ENCODE data around the gene PNCK. TPM values are rescaled to one million over a fixed set of nuclear protein-coding genes. Genes with fewer than 3 reads are reported as not detected.
A peak's percentile ranks its signal among the peaks of the same experiment; 100 is the strongest.

Gene PNCK
- total RNA-seq, 1 donor from 2014 or later = not detected

DNA sequence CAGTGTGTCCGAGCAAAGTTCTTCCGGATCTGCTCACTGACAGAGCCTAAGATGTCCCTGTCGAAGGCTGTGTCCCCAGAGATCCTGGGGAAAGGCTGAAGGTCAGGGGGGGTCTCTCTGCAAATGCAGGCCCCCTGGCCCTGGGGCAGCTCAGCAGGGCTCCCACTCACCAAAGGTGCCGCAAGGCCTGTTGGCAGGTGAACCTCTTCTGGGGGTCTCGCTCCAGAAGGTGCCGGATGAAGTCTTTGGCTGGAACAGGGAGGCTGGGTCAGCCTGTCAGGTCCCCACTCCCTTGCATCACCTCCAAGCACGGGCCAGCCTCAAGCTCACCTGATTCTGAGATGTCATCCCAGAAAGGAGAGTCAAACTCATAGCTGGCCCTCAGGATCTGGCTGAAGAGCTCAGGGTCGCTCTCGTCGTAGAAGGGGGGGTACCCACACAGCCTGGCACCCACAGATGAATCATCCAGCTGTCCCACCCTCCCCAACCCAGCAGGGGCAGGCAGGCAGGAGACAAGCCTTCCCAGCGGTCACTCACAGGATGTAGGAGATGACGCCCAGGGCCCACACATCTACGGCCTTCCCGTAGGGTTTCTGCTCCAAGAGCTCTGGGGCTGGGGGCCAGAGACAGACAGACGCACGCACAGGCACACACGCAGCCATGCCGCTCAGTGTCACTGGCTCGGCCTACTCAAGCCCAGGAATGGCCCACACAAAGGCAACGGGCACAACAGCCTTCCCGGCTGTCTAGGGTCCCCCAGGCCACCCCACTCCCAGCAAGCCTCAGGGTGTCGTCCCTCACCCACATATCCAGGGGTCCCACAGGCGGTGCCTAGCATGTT, 2.6 kb downstream of the PNCK start:
- DNase-seq (ENCODE audit: low spot score) = no peak
- intact Hi-C loops (cut with micrococcal nuclease) = no loop called here
- no peaks in the 10 kb centered on the region for H3K9me3 Mint-ChIP-seq
- no peak overlapping the region for H3K4me3 Mint-ChIP-seq
- peaks cover 7% of the 10 kb centered on the region for H3K4me1 Mint-ChIP-seq (ENCODE audit: low read depth)
- no peaks in the 10 kb centered on the region for H3K36me3 Mint-ChIP-seq (ENCODE audit: low read depth)
- no peak overlapping the region for H3K27ac Mint-ChIP-seq
- H3K27me3 Mint-ChIP-seq (ENCODE audit: insufficient read depth) = peaks cover 14% of the 10 kb centered on the region

DNA sequence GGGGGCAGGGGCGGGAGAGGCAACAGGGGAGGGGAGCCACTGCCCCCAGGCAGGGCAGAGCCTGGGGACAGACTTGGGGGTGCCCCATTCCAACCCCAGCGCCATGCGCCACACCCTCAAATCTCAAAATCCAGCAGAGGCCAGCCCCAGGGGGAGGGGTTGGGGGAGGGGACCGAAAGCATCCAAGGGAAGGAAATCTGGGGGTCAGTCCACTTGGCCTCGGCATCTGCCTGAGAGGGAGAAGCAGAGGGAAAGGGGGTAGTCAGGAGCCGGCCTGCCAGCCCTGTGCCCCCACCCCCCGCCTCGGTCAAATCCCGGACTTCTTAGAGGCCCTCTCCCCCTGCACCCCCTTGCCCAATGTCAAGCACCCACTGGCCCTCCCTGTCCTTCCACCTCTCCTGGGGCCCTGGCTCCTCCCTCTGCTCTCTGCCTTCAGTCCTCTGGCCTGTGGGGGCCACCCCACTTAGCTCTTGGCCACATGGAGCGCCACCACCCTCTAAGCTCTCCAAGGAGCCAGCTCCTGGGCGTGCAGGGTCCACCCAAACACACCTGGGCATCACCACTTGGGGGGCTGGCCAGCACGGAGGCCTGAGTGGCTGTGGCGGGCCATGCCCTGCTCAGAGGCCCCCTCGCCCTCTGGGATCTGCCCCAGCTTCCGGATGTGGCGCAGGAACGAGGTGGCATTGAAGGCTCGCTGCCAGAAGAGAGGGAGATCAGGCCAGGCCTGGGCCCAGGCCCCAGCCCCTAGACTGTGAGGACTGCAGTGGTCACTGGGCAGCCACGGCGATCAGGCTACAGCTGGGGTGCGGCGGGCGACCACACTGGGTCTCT, 3.5 kb downstream of the PNCK start:
- peaks cover 7% of the 10 kb centered on the region for H3K4me1 Mint-ChIP-seq (ENCODE audit: low read depth)
- H3K9me3 Mint-ChIP-seq = no peaks in the 10 kb centered on the region
- DNase-seq (ENCODE audit: low spot score) = no peak
- H3K27me3 Mint-ChIP-seq (ENCODE audit: insufficient read depth) = peaks cover 16% of the 10 kb centered on the region
- H3K27ac Mint-ChIP-seq = no peak overlapping the region
- no peak overlapping the region for H3K4me3 Mint-ChIP-seq
- intact Hi-C loops (cut with micrococcal nuclease) = loop anchor here (2.0 kb wide), 4 partner anchors 59 to 729 kb away; no protein-coding TSS in a partner anchor
- no peaks in the 10 kb centered on the region for H3K36me3 Mint-ChIP-seq (ENCODE audit: low read depth)

DNA sequence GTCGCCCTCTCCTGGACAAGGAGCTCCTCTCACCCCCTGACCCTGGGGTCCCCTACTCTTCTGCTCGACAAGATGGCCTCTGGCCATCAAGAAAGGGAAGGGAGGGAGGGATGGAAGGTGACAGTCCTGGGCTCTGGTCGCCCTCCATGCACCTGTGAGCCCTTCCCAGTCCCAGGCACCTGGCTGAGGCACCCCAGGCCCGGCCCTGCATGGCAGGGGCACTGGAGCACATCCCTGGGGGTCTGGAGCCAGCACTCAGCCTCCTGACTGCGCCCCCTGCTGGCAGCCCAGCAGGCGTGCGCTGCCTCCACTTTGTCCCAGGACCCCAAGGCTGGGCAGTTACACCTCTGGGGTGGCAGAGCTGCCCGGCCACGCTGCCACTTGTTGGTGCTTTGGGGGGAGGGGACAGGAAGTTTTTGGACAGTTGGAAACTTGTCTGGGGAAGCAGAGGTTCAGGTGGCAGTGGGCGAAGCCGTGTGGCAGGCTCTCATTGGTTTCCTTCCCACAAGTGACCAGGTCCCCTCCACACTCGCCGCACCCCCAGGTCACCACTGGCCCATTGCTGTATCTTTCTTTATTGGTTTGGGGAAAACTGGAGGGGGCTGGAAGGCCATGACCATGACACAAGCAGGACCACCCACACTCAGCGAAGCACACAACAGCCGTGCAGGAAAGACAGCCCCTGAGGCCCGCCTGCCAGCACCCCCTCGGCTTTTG, 4.3 kb downstream of the PNCK start:
- Mint-ChIP-seq H3K36me3 (ENCODE audit: low read depth) (no peaks in the 10 kb centered on the region), H3K4me3 (no peak overlapping the region), H3K4me1 (ENCODE audit: low read depth) (peaks cover 7% of the 10 kb centered on the region), H3K27me3 (ENCODE audit: insufficient read depth) (peaks cover 11% of the 10 kb centered on the region), H3K27ac (no peak overlapping the region), H3K9me3 (no peaks in the 10 kb centered on the region)
- no peak for DNase-seq (ENCODE audit: low spot score)
- intact Hi-C loops (cut with micrococcal nuclease) = loop anchor here (2.0 kb wide), 4 partner anchors 59 to 729 kb away; no protein-coding TSS in a partner anchor

DNA sequence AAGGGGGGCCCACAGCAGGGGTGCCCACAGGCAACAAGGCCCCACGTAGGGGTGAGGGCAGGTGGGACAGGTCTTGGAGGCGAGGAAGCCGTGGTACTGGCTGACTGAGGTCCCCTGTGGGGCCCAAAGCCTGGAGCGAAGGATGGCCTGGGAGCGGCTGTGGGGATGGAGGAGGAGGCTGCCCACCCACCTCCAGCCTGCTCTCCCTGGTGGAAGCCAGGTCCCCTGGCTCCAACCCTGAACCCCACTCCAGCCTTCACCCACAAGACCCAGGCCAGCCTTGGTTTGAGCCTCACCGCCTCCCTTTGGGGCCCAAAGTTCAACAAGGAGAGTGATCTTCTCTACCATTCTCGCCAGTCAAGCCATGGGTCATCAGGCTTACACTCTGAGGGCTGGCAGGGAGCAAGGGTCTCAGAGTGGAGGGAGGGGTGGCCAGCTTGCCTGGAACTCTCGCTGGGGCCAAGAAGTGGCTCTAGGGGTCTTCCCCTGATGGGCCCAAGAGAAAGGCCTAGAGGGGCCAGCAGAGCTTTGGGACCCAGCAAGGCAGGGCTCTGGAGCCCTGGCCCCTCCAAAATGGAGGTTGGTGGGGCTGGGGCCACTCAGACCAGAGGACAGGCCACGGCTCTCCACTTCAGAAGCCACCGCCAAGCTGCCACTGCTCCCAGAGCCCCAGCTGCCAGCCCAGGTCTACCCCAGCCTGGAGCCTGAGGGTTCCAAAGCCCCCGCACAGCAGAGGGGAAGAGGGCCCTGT, 5.0 kb downstream of the PNCK start:
- no peak for DNase-seq (ENCODE audit: low spot score)
- peaks cover 8% of the 10 kb centered on the region for H3K27me3 Mint-ChIP-seq (ENCODE audit: insufficient read depth)
- H3K9me3 Mint-ChIP-seq = no peaks in the 10 kb centered on the region
- no peak overlapping the region for H3K4me3 Mint-ChIP-seq
- peaks cover 7% of the 10 kb centered on the region for H3K4me1 Mint-ChIP-seq (ENCODE audit: low read depth)
- no peak overlapping the region for H3K27ac Mint-ChIP-seq
- intact Hi-C loops (cut with micrococcal nuclease) = loop anchor here (1.0 to 2.0 kb wide), 6 partner anchors 58 to 728 kb away; no protein-coding TSS in a partner anchor
- H3K36me3 Mint-ChIP-seq (ENCODE audit: low read depth) = no peaks in the 10 kb centered on the region

DNA sequence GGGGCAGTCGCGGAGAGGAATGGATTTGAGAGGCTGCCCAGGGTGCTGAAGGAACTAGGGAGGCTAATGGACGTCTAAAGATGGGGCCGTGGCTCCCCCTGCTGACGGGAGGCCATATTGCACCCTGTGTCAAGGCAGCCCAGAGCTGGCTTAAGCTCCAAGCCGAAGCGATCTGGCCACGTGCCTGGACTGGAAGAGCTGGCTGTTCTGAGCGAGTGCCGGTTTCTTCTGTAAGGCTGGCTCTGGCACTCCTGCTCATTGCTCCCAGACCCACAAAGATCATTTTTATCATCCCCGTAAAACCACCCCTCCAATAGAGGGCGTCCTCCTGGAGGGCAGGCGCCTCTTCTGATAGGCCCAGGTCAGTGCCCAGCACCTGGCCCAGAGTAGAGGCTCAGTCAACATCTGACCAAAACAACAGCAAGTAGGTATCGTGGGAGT, 5.6 kb downstream of the PNCK start:
- Mint-ChIP-seq H3K4me1 (ENCODE audit: low read depth) (peaks cover 7% of the 10 kb centered on the region), H3K27ac (no peak overlapping the region), H3K36me3 (ENCODE audit: low read depth) (no peaks in the 10 kb centered on the region), H3K27me3 (ENCODE audit: insufficient read depth) (peaks cover 8% of the 10 kb centered on the region), H3K9me3 (no peaks in the 10 kb centered on the region), H3K4me3 (peak overlapping the region; percentile 79)
- DNase-seq (ENCODE audit: low spot score) = peak; percentile 57
- intact Hi-C loops (cut with micrococcal nuclease) = loop anchor here (1.0 to 2.0 kb wide), 6 partner anchors 57 to 727 kb away; no protein-coding TSS in a partner anchor

DNA sequence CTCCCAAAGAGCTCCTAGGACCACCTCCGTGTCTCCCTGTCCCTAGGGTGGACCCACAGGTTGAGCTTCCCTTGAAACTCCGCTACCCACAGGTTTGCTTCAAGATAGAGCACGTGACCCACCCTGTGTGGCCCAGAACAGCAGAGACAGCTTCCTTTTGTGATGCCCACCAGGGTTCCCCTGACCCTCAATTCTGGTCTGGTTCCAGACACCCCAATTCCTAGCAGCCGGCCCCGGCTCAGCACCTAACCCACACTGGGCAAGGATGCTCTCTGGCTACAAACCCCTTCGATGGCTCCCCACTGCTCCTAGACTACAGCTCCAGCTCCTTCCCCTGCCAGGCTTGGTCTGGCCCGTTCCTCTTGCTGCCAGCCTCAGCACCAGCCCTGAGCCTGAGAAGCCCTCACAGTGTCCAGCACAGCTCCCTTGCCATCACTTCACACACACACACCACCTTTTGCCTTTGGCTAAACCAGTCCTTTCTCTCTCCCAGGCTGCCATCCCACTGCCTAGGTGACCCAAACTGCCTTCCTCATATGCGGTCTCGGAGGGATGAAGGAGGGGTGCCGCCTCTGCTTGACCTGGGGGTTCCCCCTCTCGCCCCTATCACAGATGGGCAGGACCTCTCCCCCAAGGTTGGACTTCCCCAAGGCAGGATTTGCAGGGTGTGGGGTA, 6.2 kb downstream of the PNCK start:
- no peaks in the 10 kb centered on the region for H3K9me3 Mint-ChIP-seq
- no peaks in the 10 kb centered on the region for H3K36me3 Mint-ChIP-seq (ENCODE audit: low read depth)
- no peak overlapping the region for H3K27ac Mint-ChIP-seq
- peaks cover 8% of the 10 kb centered on the region for H3K27me3 Mint-ChIP-seq (ENCODE audit: insufficient read depth)
- DNase-seq (ENCODE audit: low spot score) = no peak
- intact Hi-C loops (cut with micrococcal nuclease) = no loop called here
- H3K4me1 Mint-ChIP-seq (ENCODE audit: low read depth) = peaks cover 7% of the 10 kb centered on the region
- peak overlapping the region; percentile 79 for H3K4me3 Mint-ChIP-seq

DNA sequence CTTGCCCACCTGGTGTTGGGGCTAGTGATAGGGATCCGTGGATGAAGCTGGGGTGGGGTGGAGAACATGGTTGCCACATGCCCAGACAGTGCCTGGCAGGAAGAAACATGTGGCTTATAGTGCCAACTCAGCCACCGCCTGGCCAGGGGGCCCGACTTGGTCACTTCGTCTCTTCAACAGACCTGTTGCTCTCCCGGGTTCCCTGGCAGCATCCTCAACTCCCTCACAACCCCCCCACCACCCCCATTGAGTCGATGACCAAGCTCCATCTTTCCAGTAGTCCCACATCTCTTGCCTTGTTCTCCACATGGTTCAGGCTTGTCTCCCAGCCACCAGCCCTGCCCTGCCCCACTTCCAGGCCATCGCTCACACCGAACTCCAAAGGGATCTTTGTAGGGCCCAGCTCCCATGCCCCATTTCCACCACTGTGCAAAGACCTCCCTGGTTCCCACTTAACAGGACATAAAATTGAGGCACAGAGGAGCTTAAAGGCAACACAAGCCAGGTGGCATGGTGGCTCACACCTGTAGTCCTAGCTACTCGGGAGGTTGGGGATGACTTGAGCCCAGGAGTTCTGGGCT, 7.8 kb downstream of the PNCK start:
- no peak for DNase-seq (ENCODE audit: low spot score)
- no peaks in the 10 kb centered on the region for H3K9me3 Mint-ChIP-seq
- H3K27ac Mint-ChIP-seq = no peak overlapping the region
- peaks cover 7% of the 10 kb centered on the region for H3K4me1 Mint-ChIP-seq (ENCODE audit: low read depth)
- no peaks in the 10 kb centered on the region for H3K36me3 Mint-ChIP-seq (ENCODE audit: low read depth)
- peaks cover 21% of the 10 kb centered on the region for H3K27me3 Mint-ChIP-seq (ENCODE audit: insufficient read depth)
- intact Hi-C loops (cut with micrococcal nuclease) = no loop called here
- H3K4me3 Mint-ChIP-seq = no peak overlapping the region

DNA sequence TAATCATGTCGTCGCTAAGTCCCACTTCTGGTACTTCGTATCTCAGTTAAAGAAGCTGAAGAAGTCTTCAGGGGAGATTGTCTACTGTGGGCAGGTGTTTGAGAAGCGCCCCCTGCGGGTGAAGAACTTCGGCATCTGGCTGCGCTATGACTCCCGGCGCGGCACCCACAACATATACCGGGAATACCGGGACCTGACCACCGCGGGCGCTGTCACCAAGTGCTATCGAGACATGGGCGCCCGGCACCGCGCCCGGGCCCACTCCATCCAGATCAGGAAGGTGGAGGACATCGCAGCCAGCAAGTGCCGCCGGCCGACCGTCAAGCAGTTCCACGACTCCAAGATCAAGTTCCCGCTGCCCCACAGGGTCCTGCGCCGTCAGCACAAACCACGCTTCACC, 11.3 kb downstream of the PNCK start:
- intact Hi-C loops (cut with micrococcal nuclease) = loop anchor here (1.0 kb wide), 2 partner anchors 123 to 703 kb away; no protein-coding TSS in a partner anchor
- Mint-ChIP-seq H3K27me3 (ENCODE audit: insufficient read depth) (peaks cover 21% of the 10 kb centered on the region), H3K27ac (no peak overlapping the region), H3K36me3 (ENCODE audit: low read depth) (no peaks in the 10 kb centered on the region), H3K4me3 (peak overlapping the region; percentile 37), H3K4me1 (ENCODE audit: low read depth) (no peaks in the 10 kb centered on the region), H3K9me3 (no peaks in the 10 kb centered on the region)
- DNase-seq (ENCODE audit: low spot score) = peak; percentile 11

DNA sequence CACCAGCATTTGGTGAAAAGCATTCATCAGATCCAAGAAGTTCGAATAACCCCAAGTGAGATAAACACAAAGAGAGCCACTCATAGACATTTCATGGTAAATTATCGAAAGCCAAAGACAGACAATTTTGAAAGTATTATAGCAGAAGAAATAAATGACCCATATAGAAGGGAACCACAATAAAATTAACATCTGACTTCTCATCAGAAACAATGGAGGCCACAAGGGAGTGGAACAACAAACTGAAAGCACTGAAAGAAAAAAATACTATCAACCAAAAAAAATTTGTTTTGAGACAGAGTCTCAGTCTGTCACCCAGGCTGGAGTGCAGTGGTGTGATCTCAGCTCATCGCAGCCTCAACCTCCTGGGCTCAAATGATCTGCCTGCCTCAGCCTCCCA, 14.3 kb downstream of the PNCK start:
- no peaks in the 10 kb centered on the region for H3K9me3 Mint-ChIP-seq
- peaks cover 20% of the 10 kb centered on the region for H3K27me3 Mint-ChIP-seq (ENCODE audit: insufficient read depth)
- H3K36me3 Mint-ChIP-seq (ENCODE audit: low read depth) = no peaks in the 10 kb centered on the region
- no peak for DNase-seq (ENCODE audit: low spot score)
- no peak overlapping the region for H3K27ac Mint-ChIP-seq
- intact Hi-C loops (cut with micrococcal nuclease) = no loop called here
- H3K4me1 Mint-ChIP-seq (ENCODE audit: low read depth) = no peaks in the 10 kb centered on the region
- H3K4me3 Mint-ChIP-seq = no peak overlapping the region

DNA sequence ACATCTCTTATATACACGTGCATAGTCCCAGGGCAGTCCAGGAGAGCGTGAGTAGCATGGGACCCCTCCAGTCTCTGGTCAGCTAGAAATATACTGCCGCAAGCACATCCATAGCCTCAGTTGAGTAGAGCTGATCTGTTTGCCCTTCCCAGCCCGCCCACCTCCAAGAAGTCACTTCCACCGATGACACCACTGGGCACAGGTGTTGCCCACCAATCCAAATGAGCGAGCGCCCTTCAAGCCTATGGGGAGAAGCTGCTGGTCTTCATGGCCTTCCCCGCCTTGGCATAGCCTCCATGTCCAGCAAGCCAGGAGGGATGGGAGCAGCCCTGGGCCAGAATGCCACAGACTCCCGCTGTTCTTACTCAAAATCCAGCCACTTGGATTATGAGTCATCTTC, 16.5 kb downstream of the PNCK start:
- H3K4me1 Mint-ChIP-seq (ENCODE audit: low read depth) = no peaks in the 10 kb centered on the region
- H3K27ac Mint-ChIP-seq = no peak overlapping the region
- H3K9me3 Mint-ChIP-seq = no peaks in the 10 kb centered on the region
- H3K4me3 Mint-ChIP-seq = no peak overlapping the region
- H3K27me3 Mint-ChIP-seq (ENCODE audit: insufficient read depth) = peaks cover 14% of the 10 kb centered on the region
- no peak for DNase-seq (ENCODE audit: low spot score)
- intact Hi-C loops (cut with micrococcal nuclease) = no loop called here
- H3K36me3 Mint-ChIP-seq (ENCODE audit: low read depth) = no peaks in the 10 kb centered on the region

DNA sequence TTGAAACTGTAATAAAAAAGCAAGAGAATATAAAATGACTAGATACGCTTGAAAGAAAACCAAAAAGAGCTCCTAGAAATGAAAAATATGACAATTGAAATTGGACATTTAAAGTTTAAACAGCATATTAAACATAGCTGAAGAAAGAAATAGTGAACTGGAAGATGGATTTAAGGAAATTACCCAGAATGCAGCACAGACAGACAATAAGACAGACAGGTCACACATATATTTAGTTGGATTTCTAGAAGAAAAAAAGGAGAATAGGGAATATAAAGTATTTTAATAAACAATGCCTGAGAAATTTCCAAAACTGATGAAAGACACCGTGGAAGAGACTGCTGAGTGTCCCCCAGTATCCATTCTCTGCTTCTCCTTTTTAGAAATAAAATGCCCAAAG, 20.1 kb downstream of the PNCK start:
- Mint-ChIP-seq H3K4me3 (no peak overlapping the region), H3K27ac (no peak overlapping the region), H3K4me1 (ENCODE audit: low read depth) (no peaks in the 10 kb centered on the region), H3K27me3 (ENCODE audit: insufficient read depth) (peaks cover 6% of the 10 kb centered on the region), H3K36me3 (ENCODE audit: low read depth) (no peaks in the 10 kb centered on the region), H3K9me3 (no peaks in the 10 kb centered on the region)
- DNase-seq (ENCODE audit: low spot score) = no peak
- intact Hi-C loops (cut with micrococcal nuclease) = no loop called here
